ENCODE measurements around the gene CDK1. TPM values are rescaled to one million over a fixed set of nuclear protein-coding genes. Genes with fewer than 3 reads are reported as not detected.

The CDK1 gene
- polyA plus RNA-seq, 1 donor = 40.0 TPM

DNA sequence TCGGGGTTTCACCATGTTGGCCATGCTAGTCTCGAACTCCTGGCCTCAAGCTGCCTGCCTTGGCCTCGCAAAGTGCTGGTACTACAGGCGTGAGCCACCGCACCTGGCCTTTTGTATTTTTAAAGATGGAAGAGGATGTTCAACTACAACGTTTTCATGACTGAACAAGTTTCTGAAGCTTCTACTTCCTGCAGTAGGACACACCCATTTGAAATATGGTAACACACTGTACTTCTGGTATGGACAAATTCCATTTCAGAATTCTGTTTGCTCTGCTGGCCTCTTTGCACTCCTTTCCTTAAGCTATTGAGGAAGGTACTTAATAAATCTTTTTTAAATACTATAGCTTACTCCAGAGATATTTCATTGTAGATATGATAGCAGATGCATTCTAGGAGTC is 10.9 kb upstream of the CDK1 start:
- H3K4me3 ChIP-seq (ENCODE audit: low read length) = no peak overlapping the region
- no CpG with 5 or more reads among the region's 6 CpGs for WGBS (ENCODE audit: insufficient coverage, low lambda C conversion rate)
- DNase-seq = no peak
- H3K9me3 ChIP-seq (ENCODE audit: control insufficient read depth, low read depth, low read length) = no peaks in the 10 kb centered on the region
- H3K36me3 ChIP-seq (ENCODE audit: control insufficient read depth, insufficient read depth, low read length) = no peaks in the 10 kb centered on the region
- H3K27me3 ChIP-seq (ENCODE audit: control insufficient read depth, insufficient read depth, low read length) = no peaks in the 10 kb centered on the region
- no peaks in the 10 kb centered on the region for H3K4me1 ChIP-seq (ENCODE audit: control insufficient read depth, insufficient read depth, low read length)
- H3K27ac ChIP-seq (ENCODE audit: low read length) = no peak overlapping the region

GRCh38 chr10:60769406-60769805 is 8.9 kb upstream of the CDK1 start:
- H3K27ac ChIP-seq (ENCODE audit: low read length) = no peak overlapping the region
- DNase-seq = peak in 1 of 2 donors; percentile 44
- H3K27me3 ChIP-seq (ENCODE audit: control insufficient read depth, insufficient read depth, low read length) = no peaks in the 10 kb centered on the region
- H3K4me3 ChIP-seq (ENCODE audit: low read length) = no peak overlapping the region
- no peaks in the 10 kb centered on the region for H3K4me1 ChIP-seq (ENCODE audit: control insufficient read depth, insufficient read depth, low read length)
- WGBS (ENCODE audit: insufficient coverage, low lambda C conversion rate) = 0% methylated on average over 1 of the region's 2 CpGs
- no peaks in the 10 kb centered on the region for H3K9me3 ChIP-seq (ENCODE audit: control insufficient read depth, low read depth, low read length)
- H3K36me3 ChIP-seq (ENCODE audit: control insufficient read depth, insufficient read depth, low read length) = no peaks in the 10 kb centered on the region

DNA sequence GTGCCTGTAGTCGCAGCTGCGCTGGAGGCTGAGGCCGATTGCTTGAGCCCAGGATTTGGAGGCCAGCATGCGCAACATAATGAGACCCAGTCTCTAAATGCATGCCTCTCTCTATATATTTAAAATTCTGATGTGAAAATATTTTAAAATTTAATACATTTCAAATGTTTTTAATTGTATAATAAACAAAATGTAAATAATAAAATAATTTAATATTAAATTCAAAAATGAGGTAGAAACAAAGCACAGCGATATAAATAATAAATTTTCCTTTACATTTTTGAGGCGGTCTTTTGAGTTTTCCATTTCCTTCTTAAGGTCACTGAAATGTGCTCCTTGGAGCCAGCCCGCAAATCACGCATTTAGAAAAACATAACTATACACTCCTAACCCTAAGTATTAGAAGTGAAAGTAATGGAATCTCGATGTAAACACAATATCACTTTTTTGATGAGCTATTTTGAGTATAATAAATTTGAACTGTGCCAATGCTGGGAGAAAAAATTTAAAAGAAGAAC is 523 bp upstream of the CDK1 start:
- no peak overlapping the region for H3K27ac ChIP-seq (ENCODE audit: low read length)
- no peaks in the 10 kb centered on the region for H3K9me3 ChIP-seq (ENCODE audit: control insufficient read depth, low read depth, low read length)
- no peaks in the 10 kb centered on the region for H3K27me3 ChIP-seq (ENCODE audit: control insufficient read depth, insufficient read depth, low read length)
- no peaks in the 10 kb centered on the region for H3K36me3 ChIP-seq (ENCODE audit: control insufficient read depth, insufficient read depth, low read length)
- DNase-seq = no peak
- 4% methylated on average over 4 of the region's 9 CpGs for WGBS (ENCODE audit: insufficient coverage, low lambda C conversion rate)
- peak overlapping the region; percentile 93 for H3K4me3 ChIP-seq (ENCODE audit: low read length)
- peaks cover 4% of the 10 kb centered on the region for H3K4me1 ChIP-seq (ENCODE audit: control insufficient read depth, insufficient read depth, low read length)

DNA sequence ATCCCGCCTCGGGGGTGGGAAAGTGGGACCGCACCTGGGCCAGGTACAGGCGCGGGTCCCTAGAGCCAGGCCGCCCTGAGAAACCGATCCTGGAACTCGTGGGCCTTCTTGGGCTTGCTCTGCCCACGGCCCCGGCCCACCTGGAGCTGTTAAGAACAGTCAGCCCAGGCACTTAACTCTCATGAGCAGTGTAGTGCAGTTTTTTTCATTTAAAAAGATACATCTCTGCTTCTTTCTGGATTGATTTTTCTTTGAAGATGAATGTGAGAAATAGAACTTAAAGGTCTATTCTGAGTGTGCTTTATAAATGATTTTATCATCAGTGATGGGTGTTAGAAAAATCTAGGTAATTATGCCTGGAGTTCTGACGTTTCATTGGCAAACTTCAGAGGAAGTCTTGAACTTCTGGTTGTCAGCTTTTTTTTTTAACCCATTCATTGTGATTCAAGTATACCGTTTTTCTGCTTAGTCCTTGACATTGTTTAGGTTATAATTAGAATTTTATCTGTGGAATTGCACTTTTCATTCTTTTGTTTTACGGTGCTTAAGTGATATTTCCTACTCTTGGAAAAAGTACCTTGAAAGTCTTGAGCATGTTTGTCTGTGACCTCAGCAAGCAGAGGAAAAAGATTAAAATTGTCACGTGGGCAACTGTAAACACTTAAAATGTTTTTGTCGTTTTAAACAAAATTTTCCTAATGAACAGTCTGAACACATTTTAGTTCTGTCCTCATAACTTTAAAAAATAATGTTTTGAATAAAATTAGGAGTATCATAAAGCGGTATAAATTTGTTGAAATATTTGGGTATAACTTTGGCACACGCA is 906 bp downstream of the CDK1 start:
- Histone ChIP-seq H3K4me3 (ENCODE audit: low read length) (peak overlapping the region; percentile 93), H3K36me3 (ENCODE audit: control insufficient read depth, insufficient read depth, low read length) (no peaks in the 10 kb centered on the region), H3K27ac (ENCODE audit: low read length) (peak overlapping the region; percentile 70), H3K9me3 (ENCODE audit: control insufficient read depth, low read depth, low read length) (no peaks in the 10 kb centered on the region), H3K4me1 (ENCODE audit: control insufficient read depth, insufficient read depth, low read length) (peaks cover 4% of the 10 kb centered on the region), H3K27me3 (ENCODE audit: control insufficient read depth, insufficient read depth, low read length) (no peaks in the 10 kb centered on the region)
- WGBS (ENCODE audit: insufficient coverage, low lambda C conversion rate) = 8% methylated on average over 5 of the region's 17 CpGs
- peak in 1 of 2 donors; percentile 49 for DNase-seq

GRCh38 chr10:60781661-60782060 is 3.4 kb downstream of the CDK1 start:
- no peaks in the 10 kb centered on the region for H3K36me3 ChIP-seq (ENCODE audit: control insufficient read depth, insufficient read depth, low read length)
- no peaks in the 10 kb centered on the region for H3K9me3 ChIP-seq (ENCODE audit: control insufficient read depth, low read depth, low read length)
- no peak overlapping the region for H3K27ac ChIP-seq (ENCODE audit: low read length)
- H3K27me3 ChIP-seq (ENCODE audit: control insufficient read depth, insufficient read depth, low read length) = no peaks in the 10 kb centered on the region
- no peak overlapping the region for H3K4me3 ChIP-seq (ENCODE audit: low read length)
- peak in 1 of 2 donors; percentile 30 for DNase-seq
- peaks cover 4% of the 10 kb centered on the region for H3K4me1 ChIP-seq (ENCODE audit: control insufficient read depth, insufficient read depth, low read length)

DNA sequence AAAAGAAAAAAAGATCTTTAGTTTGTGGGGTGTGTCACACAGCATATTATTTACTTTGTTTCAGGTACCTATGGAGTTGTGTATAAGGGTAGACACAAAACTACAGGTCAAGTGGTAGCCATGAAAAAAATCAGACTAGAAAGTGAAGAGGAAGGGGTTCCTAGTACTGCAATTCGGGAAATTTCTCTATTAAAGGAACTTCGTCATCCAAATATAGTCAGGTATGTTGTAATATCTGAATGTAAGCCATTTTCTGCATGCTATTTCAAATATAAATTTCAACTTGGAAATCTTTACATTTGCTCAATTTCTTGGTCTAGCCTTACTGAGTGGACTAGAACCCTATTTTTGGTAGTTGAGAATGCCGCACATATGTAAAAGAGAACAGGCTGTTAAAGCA is 6.4 kb downstream of the CDK1 start:
- DNase-seq = no peak
- H3K36me3 ChIP-seq (ENCODE audit: control insufficient read depth, insufficient read depth, low read length) = no peaks in the 10 kb centered on the region

DNA sequence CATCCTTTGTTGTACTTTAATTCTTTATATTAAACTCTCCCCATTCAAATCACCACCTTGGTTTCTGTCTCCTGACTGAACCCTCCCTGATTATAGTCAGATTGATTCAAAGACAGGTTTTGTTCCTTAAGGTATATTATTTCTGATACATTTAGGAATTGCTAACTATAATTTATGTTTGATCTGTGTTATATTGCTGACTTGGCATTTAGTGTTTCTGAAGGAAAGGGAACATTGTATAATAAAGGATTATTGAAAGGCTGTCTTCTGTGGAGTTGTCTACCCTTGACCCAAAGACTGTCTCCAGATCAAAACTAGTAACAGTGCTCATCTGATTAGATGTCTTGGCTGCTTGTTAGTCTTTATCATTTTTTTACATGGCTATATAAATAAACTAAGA is 10.3 kb downstream of the CDK1 start:
- no peak overlapping the region for H3K27ac ChIP-seq (ENCODE audit: low read length)
- H3K9me3 ChIP-seq (ENCODE audit: control insufficient read depth, low read depth, low read length) = no peaks in the 10 kb centered on the region
- no peaks in the 10 kb centered on the region for H3K4me1 ChIP-seq (ENCODE audit: control insufficient read depth, insufficient read depth, low read length)

More for the DNA sequence above, 6.4 kb downstream of the CDK1 start:
- 100% methylated on average over 2 of the region's 3 CpGs for WGBS (ENCODE audit: insufficient coverage, low lambda C conversion rate)
- H3K9me3 ChIP-seq (ENCODE audit: control insufficient read depth, low read depth, low read length) = no peaks in the 10 kb centered on the region
- H3K27me3 ChIP-seq (ENCODE audit: control insufficient read depth, insufficient read depth, low read length) = no peaks in the 10 kb centered on the region
- no peak overlapping the region for H3K4me3 ChIP-seq (ENCODE audit: low read length)
- H3K27ac ChIP-seq (ENCODE audit: low read length) = no peak overlapping the region
- H3K4me1 ChIP-seq (ENCODE audit: control insufficient read depth, insufficient read depth, low read length) = peaks cover 4% of the 10 kb centered on the region

GRCh38 chr10:60789340-60789739 is 11.1 kb downstream of the CDK1 start:
- no peak overlapping the region for H3K27ac ChIP-seq (ENCODE audit: low read length)
- H3K4me1 ChIP-seq (ENCODE audit: control insufficient read depth, insufficient read depth, low read length) = no peaks in the 10 kb centered on the region
- H3K9me3 ChIP-seq (ENCODE audit: control insufficient read depth, low read depth, low read length) = no peaks in the 10 kb centered on the region
- no peaks in the 10 kb centered on the region for H3K27me3 ChIP-seq (ENCODE audit: control insufficient read depth, insufficient read depth, low read length)
- WGBS (ENCODE audit: insufficient coverage, low lambda C conversion rate) = 80% methylated on average over 1 of the region's 4 CpGs
- H3K4me3 ChIP-seq (ENCODE audit: low read length) = no peak overlapping the region
- peaks cover 2% of the 10 kb centered on the region for H3K36me3 ChIP-seq (ENCODE audit: control insufficient read depth, insufficient read depth, low read length)
- no peak for DNase-seq

More for the DNA sequence above, 10.3 kb downstream of the CDK1 start:
- DNase-seq = no peak
- H3K36me3 ChIP-seq (ENCODE audit: control insufficient read depth, insufficient read depth, low read length) = peaks cover 2% of the 10 kb centered on the region
- H3K4me3 ChIP-seq (ENCODE audit: low read length) = no peak overlapping the region
- H3K27me3 ChIP-seq (ENCODE audit: control insufficient read depth, insufficient read depth, low read length) = no peaks in the 10 kb centered on the region

DNA sequence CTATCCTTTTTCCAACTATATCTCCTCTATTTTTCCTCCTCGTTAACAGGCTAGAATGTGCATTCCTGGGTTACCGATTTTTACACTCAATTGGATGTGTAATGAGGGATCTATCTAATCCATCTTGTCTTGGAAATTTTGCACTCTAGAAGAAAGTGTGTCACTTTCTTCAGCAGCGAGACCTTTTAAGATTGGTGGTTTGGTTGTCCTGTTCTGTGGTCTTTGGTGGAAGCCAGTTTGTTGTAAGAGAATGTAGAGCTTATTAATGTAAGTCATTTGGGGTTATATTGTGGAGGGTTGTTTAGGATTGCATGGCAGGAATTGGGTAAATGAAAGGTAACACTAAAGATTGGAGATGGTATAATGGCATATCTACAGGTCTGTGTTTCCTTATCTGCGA is 16.7 kb downstream of the CDK1 start:
- Histone ChIP-seq H3K4me3 (ENCODE audit: low read length) (no peak overlapping the region), H3K4me1 (ENCODE audit: control insufficient read depth, insufficient read depth, low read length) (no peaks in the 10 kb centered on the region), H3K27me3 (ENCODE audit: control insufficient read depth, insufficient read depth, low read length) (no peaks in the 10 kb centered on the region), H3K36me3 (ENCODE audit: control insufficient read depth, insufficient read depth, low read length) (peaks cover 4% of the 10 kb centered on the region), H3K27ac (ENCODE audit: low read length) (no peak overlapping the region), H3K9me3 (ENCODE audit: control insufficient read depth, low read depth, low read length) (no peaks in the 10 kb centered on the region)
- no peak for DNase-seq
- 90% methylated on average over 2 of the region's 4 CpGs for WGBS (ENCODE audit: insufficient coverage, low lambda C conversion rate)

DNA sequence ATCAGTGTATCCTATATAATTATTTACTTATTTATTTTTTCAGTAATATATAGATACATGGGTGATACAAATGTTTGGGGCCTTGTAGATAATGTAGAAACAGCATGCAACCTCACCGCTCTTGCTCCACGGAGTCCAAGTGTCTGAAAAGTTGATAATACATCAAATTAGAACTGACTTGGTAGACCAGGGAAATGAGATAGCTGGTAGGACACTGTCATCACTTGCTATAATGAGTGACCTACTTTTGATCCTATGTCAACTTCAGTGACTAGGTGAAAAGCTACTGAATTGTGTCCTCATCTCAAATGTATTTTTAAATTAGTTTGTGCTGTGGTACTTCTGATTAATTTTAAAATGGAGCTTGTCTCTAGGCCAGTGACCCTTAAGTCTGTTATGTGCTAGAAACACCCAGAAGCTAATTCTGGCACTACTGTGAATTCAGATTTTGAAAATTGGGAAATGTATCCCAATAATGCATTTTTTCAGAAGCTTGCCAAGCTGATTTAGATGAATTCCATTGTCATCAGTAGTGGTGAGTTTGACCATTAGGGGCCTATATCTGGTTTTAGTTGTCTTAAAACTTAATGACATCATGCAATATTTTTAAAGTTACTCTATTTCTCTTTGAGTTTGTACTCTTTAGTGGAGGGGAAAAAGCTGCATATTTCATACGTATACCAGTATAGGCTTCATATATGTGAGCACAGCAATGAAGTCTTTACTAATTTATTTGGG is 17.4 kb downstream of the CDK1 start:
- Histone ChIP-seq H3K4me1 (ENCODE audit: control insufficient read depth, insufficient read depth, low read length) (no peaks in the 10 kb centered on the region), H3K27ac (ENCODE audit: low read length) (no peak overlapping the region), H3K9me3 (ENCODE audit: control insufficient read depth, low read depth, low read length) (no peaks in the 10 kb centered on the region), H3K4me3 (ENCODE audit: low read length) (no peak overlapping the region), H3K27me3 (ENCODE audit: control insufficient read depth, insufficient read depth, low read length) (no peaks in the 10 kb centered on the region), H3K36me3 (ENCODE audit: control insufficient read depth, insufficient read depth, low read length) (peaks cover 4% of the 10 kb centered on the region)
- 90% methylated on average over 2 of the region's 3 CpGs for WGBS (ENCODE audit: insufficient coverage, low lambda C conversion rate)
- no peak for DNase-seq

Data from large intestine (tissue), 3 donors.